GM10847 (cell line): ENCODE measurements around the gene SRC.

ENCODE experiments used
- POLR2A ChIP-seq: IDR thresholded peaks from 2 replicates; pipeline ENCODE4 v1.6.1; 2011; ENCODE audit not compliant: insufficient read length; ENCODE audit errors: extremely low read depth

Gene SRC

GRCh38 chr20:37377346-37378081, 31.6 kb downstream of the SRC start:
- TF ChIP-seq POLR2A: no peak

- no peak for TF ChIP-seq POLR2A
These were observed 32.5 kb downstream of the SRC start for GRCh38 chr20:37378420-37378784.

GRCh38 chr20:37378785-37379598, 33.1 kb downstream of the SRC start:
- no peak for TF ChIP-seq POLR2A

- no peak for TF ChIP-seq POLR2A
These were observed 34.3 kb downstream of the SRC start for GRCh38 chr20:37379967-37380828.

GRCh38 chr20:37380864-37381579, 35.1 kb downstream of the SRC start:
- no peak for TF ChIP-seq POLR2A

GRCh38 chr20:37381621-37382471, 35.9 kb downstream of the SRC start:
- TF ChIP-seq POLR2A: no peak

GRCh38 chr20:37382482-37383120, 36.7 kb downstream of the SRC start:
- no peak for TF ChIP-seq POLR2A

GRCh38 chr20:37383229-37383989, 37.5 kb downstream of the SRC start:
- TF ChIP-seq POLR2A: no peak

- no peak for TF ChIP-seq POLR2A
These were observed 38.8 kb downstream of the SRC start for GRCh38 chr20:37384683-37385174.

- TF ChIP-seq POLR2A: no peak
These were observed 39.2 kb downstream of the SRC start for GRCh38 chr20:37385176-37385575.

- no peak for TF ChIP-seq POLR2A
These were observed 39.9 kb downstream of the SRC start for GRCh38 chr20:37385659-37386504.
